SK-N-SH treated with all-trans-retinoic acid at 6 μM for 48 hours (cell line): ENCODE results near the gene KCTD18.

Experiments
- ATAC-seq: fragments of 200-7000 bp; cut with Tn5 transposase; 3 replicates; pipeline ENCODE4 v1.9.1; 2020; ENCODE audit warnings: mild to moderate bottlenecking, moderate library complexity
- ARNTL ChIP-seq: fragments of 450-650 bp; formaldehyde crosslinking; IDR thresholded peaks from 2 replicates; pipeline ENCODE4 v1.5.0; 2020; ENCODE audit warnings: low read depth, mild to moderate bottlenecking, moderate library complexity, borderline replicate concordance
- BACH2 ChIP-seq: fragments of 250-450 bp; sonication (Bioruptor Pico); IDR thresholded peaks from 2 replicates; pipeline ENCODE4 v1.9.0; 2021; ENCODE audit warnings: mild to moderate bottlenecking, borderline replicate concordance
- CREB5 ChIP-seq: fragments of 250-450 bp; sonication (Bioruptor Pico); IDR thresholded peaks from 2 replicates; pipeline ENCODE4 v1.5.1; 2020; ENCODE audit warnings: low read depth, mild to moderate bottlenecking, moderate library complexity
- CSRNP3 ChIP-seq: fragments of 250-450 bp; sonication (Bioruptor Pico); IDR thresholded peaks from 2 replicates; pipeline ENCODE4 v1.5.1; 2021; ENCODE audit warnings: mild to moderate bottlenecking, moderate library complexity
- ESRRG ChIP-seq: fragments of 250-450 bp; sonication (Bioruptor Pico); IDR thresholded peaks from 2 replicates; pipeline ENCODE4 v1.6.1; 2021; ENCODE audit warnings: mild to moderate bottlenecking
- GLIS3 ChIP-seq: fragments of 250-450 bp; sonication (Bioruptor Pico); IDR thresholded peaks from 2 replicates; pipeline ENCODE4 v1.5.0; 2020; ENCODE audit warnings: mild to moderate bottlenecking, moderate library complexity
- ISL1 ChIP-seq: fragments of 250-450 bp; sonication (Bioruptor Pico); IDR thresholded peaks from 2 replicates; pipeline ENCODE4 v2.1.2; 2022; ENCODE audit warnings: mild to moderate bottlenecking, moderate library complexity
- OSR1 ChIP-seq: fragments of 250-450 bp; sonication (Bioruptor Pico); IDR thresholded peaks from 2 replicates; pipeline ENCODE4 v1.8.0; 2022; ENCODE audit warnings: moderate library complexity, mild to moderate bottlenecking, inconsistent platforms
- PATZ1 ChIP-seq: fragments of 250-450 bp; sonication (Bioruptor Pico); IDR thresholded peaks from 2 replicates; pipeline ENCODE4 v1.8.0; 2020; ENCODE audit warnings: mild to moderate bottlenecking, moderate library complexity, borderline replicate concordance
- POU6F1 ChIP-seq: fragments of 250-450 bp; sonication (Bioruptor Pico); IDR thresholded peaks from 2 replicates; pipeline ENCODE4 v1.8.0; 2021; ENCODE audit warnings: low read depth, mild to moderate bottlenecking, moderate library complexity, borderline replicate concordance
- PPARA ChIP-seq: fragments of 250-450 bp; sonication (Bioruptor Pico); IDR thresholded peaks from 2 replicates; pipeline ENCODE4 v1.5.0; 2020; ENCODE audit warnings: mild to moderate bottlenecking, borderline replicate concordance
- RARB ChIP-seq: fragments of 250-450 bp; sonication (Bioruptor Pico); IDR thresholded peaks from 2 replicates; pipeline ENCODE4 v1.8.0; 2021; ENCODE audit warnings: mild to moderate bottlenecking, moderate library complexity
- SNAI2 ChIP-seq: fragments of 250-450 bp; sonication (Bioruptor Pico); IDR thresholded peaks from 2 replicates; pipeline ENCODE4 v1.5.0; 2020; ENCODE audit warnings: mild to moderate bottlenecking, moderate library complexity
- TCF4 ChIP-seq: fragments of 250-450 bp; sonication (Bioruptor Pico); IDR thresholded peaks from 2 replicates; pipeline ENCODE4 v1.8.0; 2021; ENCODE audit warnings: mild to moderate bottlenecking, moderate library complexity, borderline replicate concordance
- TOX ChIP-seq: fragments of 250-450 bp; sonication (Bioruptor Pico); IDR thresholded peaks from 2 replicates; pipeline ENCODE4 v1.8.0; 2021; ENCODE audit warnings: mild to moderate bottlenecking, moderate library complexity, borderline replicate concordance
- TSHZ2 ChIP-seq: fragments of 250-450 bp; sonication (Bioruptor Pico); IDR thresholded peaks from 2 replicates; pipeline ENCODE4 v1.5.0; 2020; ENCODE audit warnings: mild to moderate bottlenecking, moderate library complexity
- ZC3H10 ChIP-seq: fragments of 250-450 bp; sonication (Bioruptor Pico); IDR thresholded peaks from 2 replicates; pipeline ENCODE4 v1.5.1; 2021; ENCODE audit warnings: mild to moderate bottlenecking, moderate library complexity
- ZFP3 ChIP-seq: fragments of 250-450 bp; sonication (Bioruptor Pico); IDR thresholded peaks from 2 replicates; pipeline ENCODE4 v1.5.0; 2020; ENCODE audit warnings: mild to moderate bottlenecking, moderate library complexity
- ZFP30 ChIP-seq: fragments of 450-650 bp; formaldehyde crosslinking; IDR thresholded peaks from 2 replicates; pipeline ENCODE4 v1.5.0; 2022; ENCODE audit warnings: mild to moderate bottlenecking, moderate library complexity
- ZNF565 ChIP-seq: fragments of 450-650 bp; formaldehyde crosslinking; conservative IDR thresholded peaks from 2 replicates; pipeline ENCODE4 v1.5.0; 2020; ENCODE audit warnings: low read depth, mild to moderate bottlenecking, moderate library complexity
- ZNF70 ChIP-seq: fragments of 450-650 bp; formaldehyde crosslinking; IDR thresholded peaks from 2 replicates; pipeline ENCODE4 v1.5.0; 2020; ENCODE audit warnings: mild to moderate bottlenecking, moderate library complexity
- ZNF8 ChIP-seq: fragments of 450-650 bp; formaldehyde crosslinking; IDR thresholded peaks from 2 replicates; pipeline ENCODE4 v1.5.0; 2020; ENCODE audit warnings: mild to moderate bottlenecking, moderate library complexity

Gene KCTD18

GRCh38 chr2:200507179-200507578, 2.7 kb downstream of the KCTD18 start:
- ATAC-seq: no peak
- no peak for TF ChIP-seq ISL1 (CRISPR knock-in tag)
- no peak for TF ChIP-seq GLIS3 (CRISPR knock-in tag)
- no peak for TF ChIP-seq ZFP30 (CRISPR knock-in tag)
- no peak for TF ChIP-seq ZNF565
- no peak for TF ChIP-seq ESRRG (CRISPR knock-in tag)
- no peak for TF ChIP-seq PPARA (CRISPR knock-in tag)
- TF ChIP-seq ARNTL: no peak
- no peak for TF ChIP-seq TSHZ2 (CRISPR knock-in tag)
- no peak for TF ChIP-seq SNAI2
- no peak for TF ChIP-seq PATZ1 (CRISPR knock-in tag)
- TF ChIP-seq ZNF8 (CRISPR knock-in tag): no peak
- TF ChIP-seq ZFP3 (CRISPR knock-in tag): no peak
- TF ChIP-seq CSRNP3: no peak
- TF ChIP-seq POU6F1: no peak
- TF ChIP-seq TCF4 (CRISPR knock-in tag): no peak

- TF ChIP-seq RARB (CRISPR knock-in tag) (no peak), CSRNP3 (no peak), ZNF565 (no peak), ZNF8 (CRISPR knock-in tag) (no peak), ZNF70 (CRISPR knock-in tag) (no peak), PATZ1 (CRISPR knock-in tag) (no peak), BACH2 (CRISPR knock-in tag) (no peak), SNAI2 (no peak), PPARA (CRISPR knock-in tag) (no peak), ZC3H10 (CRISPR knock-in tag) (no peak), OSR1 (CRISPR knock-in tag) (no peak), ZFP30 (CRISPR knock-in tag) (no peak), TOX (CRISPR knock-in tag) (no peak), CREB5 (CRISPR knock-in tag) (no peak), ISL1 (CRISPR knock-in tag) (no peak)
- ATAC-seq: no peak
These were observed 3.2 kb downstream of the KCTD18 start for GRCh38 chr2:200506679-200507078.
